GM12873 (cell line): ENCODE results near the gene EML4.

Experiments used
- CTCF ChIP-seq: IDR thresholded peaks from 2 replicates; pipeline ENCODE4 v1.5.1; 2012; ENCODE audit warnings: low read depth, mild to moderate bottlenecking, moderate library complexity, low read length, control low read depth; ENCODE audit not compliant: insufficient read depth; ENCODE audit errors: missing control alignments

The EML4 gene

GRCh38 chr2:42172566-42172965 is 3.4 kb downstream of the EML4 start:
- no peak for TF ChIP-seq CTCF

GRCh38 chr2:42176992-42177738 is 8.0 kb downstream of the EML4 start:
- TF ChIP-seq CTCF: no peak

- no peak for TF ChIP-seq CTCF
These were observed 9.2 kb downstream of the EML4 start for GRCh38 chr2:42178335-42178734.

GRCh38 chr2:42180300-42180699 is 11.1 kb downstream of the EML4 start:
- TF ChIP-seq CTCF: no peak

GRCh38 chr2:42182654-42183308 is 13.6 kb downstream of the EML4 start:
- TF ChIP-seq CTCF: no peak

GRCh38 chr2:42183775-42184174 is 14.6 kb downstream of the EML4 start:
- TF ChIP-seq CTCF: no peak

GRCh38 chr2:42184346-42184745 is 15.2 kb downstream of the EML4 start:
- TF ChIP-seq CTCF: no peak
